Endothelial cell of umbilical vein (primary cell): ENCODE results near the gene TOMM20. TPM values are rescaled to one million over a fixed set of nuclear protein-coding genes. Genes with fewer than 3 reads are reported as not detected.
A peak's percentile ranks its signal among the peaks of the same experiment; 100 is the strongest.

Experiments
- BruUV-seq: library from RNA; stranded (reverse); fragments of 400-500 nt; replicated peaks from 2 replicates; lab custom pipeline; 2021; lab: Mats Ljungman, UMichigan
- CTCF ChIA-PET: fragments of 300-600, 350-600 bp; sonication (Branson Sonifier 250); formaldehyde crosslinking; loops from one replicate; lab custom pipeline; 2021; ENCODE audit warnings: antibody characterized with exemption, inconsistent platforms; lab: Charles Lee
- POLR2A ChIA-PET: fragments of 300-600, 350-600 bp; sonication (Branson Sonifier 250); formaldehyde crosslinking; loops from one replicate; lab custom pipeline; 2021; ENCODE audit warnings: antibody characterized with exemption, inconsistent platforms; lab: Charles Lee
- DNase-seq: peaks from one replicate; pipeline ENCODE4 v3.0.0-alpha.2; 2011; ENCODE audit warnings: low read depth, low spot score
- FAIRE-seq: peaks from 2 replicates; lab custom pipeline; 2011; peaks lifted over from hg19 to GRCh38; lab: Jason Lieb, UNC
- H2AFZ ChIP-seq: 2 replicates; pipeline ENCODE4 v1.6.0; 2012; ENCODE audit warnings: low read depth, low read length, control low read depth, inconsistent platforms
- H3K27ac ChIP-seq: 2 replicates; pipeline ENCODE4 v1.5.1; 2011; ENCODE audit warnings: low read depth, mild to moderate bottlenecking, control low read depth, low read length, moderate library complexity; ENCODE audit not compliant: insufficient read depth
- H3K27me3 ChIP-seq, 2 experiments: 2 replicates each; pipeline versions ENCODE4 v1.6.0 to v1.6.1; 2011; ENCODE audit warnings: low read length in 2 of 2, mixed read lengths in 1 of 2; ENCODE audit not compliant: control insufficient read depth in 2 of 2, insufficient read depth in 2 of 2
- H3K36me3 ChIP-seq, 2 experiments: 2 replicates in 1 of 2; 3 replicates in 1 of 2; pipeline ENCODE4 v1.5.1; 2011; ENCODE audit warnings: low read length in 2 of 2, mild to moderate bottlenecking in 1 of 2, moderate library complexity in 1 of 2; ENCODE audit not compliant: control insufficient read depth in 2 of 2, insufficient read depth in 2 of 2; ENCODE audit errors: extremely low read depth in 1 of 2
- H3K4me1 ChIP-seq: 3 replicates; pipeline ENCODE4 v1.5.1; 2011; ENCODE audit warnings: mild to moderate bottlenecking, low read length; ENCODE audit not compliant: control insufficient read depth, insufficient read depth; ENCODE audit errors: extremely low read depth
- H3K4me2 ChIP-seq: 2 replicates; pipeline ENCODE4 v1.6.1; 2011; ENCODE audit warnings: low read length, control low read depth, mixed read lengths; ENCODE audit not compliant: insufficient read depth
- H3K4me3 ChIP-seq, 3 experiments: fragments of 200-600 bp in 1 of 3; sonication (generic), shearing (Covaris generic) in 1 of 3; replicated peaks in 1 of 3; 2 replicates each; pipeline ENCODE4 v1.5.1; 2011 to 2016; ENCODE audit warnings: control low read depth in 3 of 3, low read length in 3 of 3, mild to moderate bottlenecking in 2 of 3, inconsistent platforms in 1 of 3, low read depth in 1 of 3, moderate library complexity in 1 of 3; ENCODE audit not compliant: insufficient read depth in 1 of 3
- H3K79me2 ChIP-seq: 2 replicates; pipeline ENCODE4 v1.6.0; 2012; ENCODE audit warnings: low read length, inconsistent platforms; ENCODE audit not compliant: control insufficient read depth, insufficient read depth
- H3K9ac ChIP-seq: replicated peaks from 2 replicates; pipeline ENCODE3; 2011; ENCODE audit warnings: low read length, control low read depth; ENCODE audit not compliant: insufficient read depth; ENCODE audit errors: extremely low read depth
- H3K9me1 ChIP-seq: replicated peaks from 3 replicates; pipeline ENCODE4 v1.6.0; 2011; ENCODE audit warnings: mild to moderate bottlenecking, low read length; ENCODE audit not compliant: control insufficient read depth, insufficient read depth; ENCODE audit errors: extremely low read depth
- H3K9me3 ChIP-seq: replicated peaks from 2 replicates; pipeline ENCODE4 v1.5.1; 2012; ENCODE audit warnings: low read length, inconsistent platforms; ENCODE audit not compliant: control insufficient read depth, insufficient read depth
- H4K20me1 ChIP-seq: replicated peaks from 2 replicates; pipeline ENCODE3; 2011; ENCODE audit warnings: mild to moderate bottlenecking, low read length; ENCODE audit not compliant: control insufficient read depth, insufficient read depth; ENCODE audit errors: extremely low read depth
- GATA2 ChIP-seq: IDR thresholded peaks from 2 replicates; pipeline ENCODE4 v1.7.0; 2011; ENCODE audit warnings: low read depth, mild to moderate bottlenecking, moderate library complexity, mixed read lengths, low read length; ENCODE audit not compliant: insufficient read length, insufficient read depth
- POLR2A ChIP-seq: IDR thresholded peaks from 2 replicates; pipeline ENCODE4 v1.6.1; 2012; ENCODE audit warnings: low read depth, mild to moderate bottlenecking, control low read depth, low read length
- POLR2AphosphoS5 ChIP-seq: IDR thresholded peaks from 2 replicates; pipeline ENCODE4 v1.6.1; 2012; ENCODE audit warnings: low read depth, mild to moderate bottlenecking, control low read depth, low read length, moderate library complexity; ENCODE audit not compliant: insufficient read depth
- dilution Hi-C: fragments of 300-500 bp; cut with MboI; formaldehyde crosslinking; loops from one replicate; pipeline ENCODE4 v1.15.0; 2019; ENCODE audit warnings: low sequenced_read_pairs; ENCODE audit not compliant: extremely low pct_ligation_motif_present
- intact Hi-C: fragments of 100-400 bp; cut with micrococcal nuclease; formaldehyde crosslinking; loops from one replicate; pipeline ENCODE4 v1.10.0; 2022
- polyA plus RNA-seq, 4 experiments: library from polyadenylated mRNA; depleted of rRNA in 3 of 4; stranded (reverse) in 3 of 4; unstranded in 1 of 4; fragments of >200 nt; gene quantifications; 2 replicates each; pipeline versions ENCODE4 v1.2.1 to v1.2.3, GENCODE V29; 2011 to 2012; ENCODE audit warnings: missing spikeins in 1 of 4
- total RNA-seq: library from RNA; stranded (reverse); gene quantifications from 2 replicates; pipeline ENCODE4 v1.2.3, GENCODE V29; 2021
- TF ChIP-seq, protein P1 (sequence below), 2 donors: IDR thresholded peaks; 1 replicate in 1 of 2; 2 replicates in 1 of 2; pipeline ENCODE4 v1.5.1; 2011; ENCODE audit warnings: low read length in 2 of 2, mild to moderate bottlenecking in 2 of 2, moderate library complexity in 2 of 2, control low read depth in 1 of 2, inconsistent platforms in 1 of 2, low read depth in 1 of 2; ENCODE audit not compliant: insufficient read depth in 1 of 2; ENCODE audit errors: extremely low read depth in 1 of 2
- TF ChIP-seq, protein P2 (sequence below): IDR thresholded peaks from 2 replicates; pipeline ENCODE4 v1.6.1; 2011; ENCODE audit not compliant: insufficient read depth, insufficient read length

The TOMM20 gene
- total and polyA plus RNA-seq, 2 donors (not counting 3 experiments of a cell fraction or from before 2014, with no cell fraction given), result 42.5 to 98.4 TPM

DNA sequence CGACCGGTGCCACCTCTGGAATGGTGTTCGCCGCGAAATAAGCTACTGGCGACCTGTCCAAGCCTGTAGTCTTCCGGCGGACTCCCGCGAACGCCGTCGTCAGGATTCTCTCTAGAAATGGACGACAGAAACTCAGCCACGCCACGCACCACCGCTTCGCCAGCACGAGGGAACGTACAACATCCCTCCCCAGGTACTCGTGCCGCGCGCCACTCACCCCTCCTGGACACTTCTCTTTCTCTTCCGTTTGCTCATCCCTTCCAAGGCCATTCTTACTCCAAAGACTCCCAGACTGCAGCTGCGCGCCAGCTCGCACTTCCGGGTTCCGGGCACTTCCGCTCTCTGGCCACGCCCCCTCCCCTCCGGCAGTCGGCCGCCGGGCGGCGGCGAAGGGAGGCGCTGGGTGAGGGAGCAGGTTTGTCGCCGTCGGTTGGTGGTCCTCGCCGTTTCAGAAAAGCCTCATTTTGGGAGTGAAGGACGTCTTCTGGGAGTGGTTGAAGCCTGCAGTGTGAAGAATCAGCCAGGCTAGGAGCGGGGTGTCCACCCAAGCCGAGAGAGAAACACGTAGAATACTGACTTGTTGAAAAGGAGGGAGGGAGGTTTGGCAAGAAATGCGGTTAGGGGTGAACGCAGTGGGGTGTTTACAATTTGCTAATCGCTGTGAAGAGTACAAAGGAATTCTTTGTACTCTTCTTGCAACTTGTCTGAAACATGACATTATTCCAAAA lies 32.5 kb upstream of the TOMM20 start, which contains the start of gene RBM34:
RBM34 (minus strand) TSS at position 294 of the 728 bp plus-strand sequence; CDS start at position 270, 24 bp downstream.
- Histone ChIP-seq H3K4me3 (peak within 1 kb of the TSS; percentile 77 to 93 (median 86)), H3K27me3 (no peaks in the 10 kb centered on the region), H3K79me2 (peaks cover 25% of the 10 kb centered on the region), H3K27ac (peak within 1 kb of the TSS; percentile 66), H3K9ac (peak within 1 kb of the TSS; percentile 81), H3K9me1 (no peaks in the 10 kb centered on the region), H4K20me1 (no peaks in the 10 kb centered on the region), H2AFZ (peak within 1 kb of the TSS; percentile 85), H3K4me2 (peak within 1 kb of the TSS; percentile 91), H3K4me1 (peaks cover 4% of the 10 kb centered on the region), H3K36me3 (peaks cover 8% of the 10 kb centered on the region in 2 experiments), H3K9me3 (no peaks in the 10 kb centered on the region)
- intact Hi-C loops, result loop anchor here (5.0 kb wide), 1 partner anchor 166 kb away; the partner anchor contains the start of genes ARID4B and GGPS1
- FAIRE-seq, result peak; percentile 74
- CTCF ChIA-PET, result interaction anchor here (0.6 to 1.4 kb wide), 6 partner anchors 57 to 674 kb away, joined by 3 to 5 read pairs (median 4); no protein-coding TSS in a partner anchor
- dilution Hi-C loops, result no loop called here
- peak; percentile 93 for DNase-seq
- POLR2A ChIA-PET, result no interaction called here
- TF ChIP-seq, protein P1, sequence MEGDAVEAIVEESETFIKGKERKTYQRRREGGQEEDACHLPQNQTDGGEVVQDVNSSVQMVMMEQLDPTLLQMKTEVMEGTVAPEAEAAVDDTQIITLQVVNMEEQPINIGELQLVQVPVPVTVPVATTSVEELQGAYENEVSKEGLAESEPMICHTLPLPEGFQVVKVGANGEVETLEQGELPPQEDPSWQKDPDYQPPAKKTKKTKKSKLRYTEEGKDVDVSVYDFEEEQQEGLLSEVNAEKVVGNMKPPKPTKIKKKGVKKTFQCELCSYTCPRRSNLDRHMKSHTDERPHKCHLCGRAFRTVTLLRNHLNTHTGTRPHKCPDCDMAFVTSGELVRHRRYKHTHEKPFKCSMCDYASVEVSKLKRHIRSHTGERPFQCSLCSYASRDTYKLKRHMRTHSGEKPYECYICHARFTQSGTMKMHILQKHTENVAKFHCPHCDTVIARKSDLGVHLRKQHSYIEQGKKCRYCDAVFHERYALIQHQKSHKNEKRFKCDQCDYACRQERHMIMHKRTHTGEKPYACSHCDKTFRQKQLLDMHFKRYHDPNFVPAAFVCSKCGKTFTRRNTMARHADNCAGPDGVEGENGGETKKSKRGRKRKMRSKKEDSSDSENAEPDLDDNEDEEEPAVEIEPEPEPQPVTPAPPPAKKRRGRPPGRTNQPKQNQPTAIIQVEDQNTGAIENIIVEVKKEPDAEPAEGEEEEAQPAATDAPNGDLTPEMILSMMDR (IDR thresholded peaks at IDR 0.05; ENCODE audit: extremely low read depth in 1 of 2, insufficient read depth in 1 of 2, low read depth in 1 of 2, low read length in 2 of 2), result peak in 1 of 2 donors; percentile 28
- TF ChIP-seq POLR2AphosphoS5 (peak; percentile 98), POLR2A (peak; percentile 93), GATA2 (no peak)
- TF ChIP-seq, protein P2, sequence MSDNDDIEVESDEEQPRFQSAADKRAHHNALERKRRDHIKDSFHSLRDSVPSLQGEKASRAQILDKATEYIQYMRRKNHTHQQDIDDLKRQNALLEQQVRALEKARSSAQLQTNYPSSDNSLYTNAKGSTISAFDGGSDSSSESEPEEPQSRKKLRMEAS, result no peak
- TSS peak; percentile 79 for BruUV-seq
